K562 (cell line): ENCODE measurements around the gene C20orf96. TPM values are rescaled to one million over a fixed set of nuclear protein-coding genes. Genes with fewer than 3 reads are reported as not detected.

ENCODE experiments used
- ADNP ChIP-seq: fragments of 200-800 bp; sonication (Bioruptor generic); IDR thresholded peaks from 2 replicates; pipeline ENCODE4 v1.6.1; 2016; ENCODE audit warnings: missing genetic modification characterization, missing compliant biosample characterization
- BHLHE40 ChIP-seq: IDR thresholded peaks from 2 replicates; pipeline ENCODE4 v1.6.1; 2011; ENCODE audit warnings: low read length, improper control_type of control experiment
- CBFB ChIP-seq: sonication (generic); formaldehyde crosslinking; IDR thresholded peaks from 2 replicates; pipeline ENCODE4 v1.4.0; 2020; ENCODE audit warnings: mild to moderate bottlenecking, missing genetic modification reagents
- CCNT2 ChIP-seq: IDR thresholded peaks from 2 replicates; pipeline ENCODE4 v1.6.1; 2011; ENCODE audit warnings: borderline replicate concordance, low read depth, mild to moderate bottlenecking, moderate library complexity, mixed read lengths, low read length; ENCODE audit not compliant: insufficient read length; ENCODE audit errors: extremely low read depth
- FOXK1 ChIP-seq: sonication (generic); formaldehyde crosslinking; IDR thresholded peaks from 2 replicates; pipeline ENCODE4 v1.8.0; 2022; ENCODE audit warnings: missing genetic modification reagents, mild to moderate bottlenecking, borderline replicate concordance
- JUN ChIP-seq, 2 experiments: sonication (generic) in 1 of 2; formaldehyde crosslinking in 1 of 2; IDR thresholded peaks; 2 replicates each; pipeline versions ENCODE4 v1.6.1 to v1.8.0; 2012 to 2022; ENCODE audit warnings: borderline replicate concordance in 2 of 2, mild to moderate bottlenecking in 2 of 2, improper control_type of control experiment in 1 of 2, low read depth in 1 of 2, low read length in 1 of 2, missing genetic modification reagents in 1 of 2
- LCOR ChIP-seq: sonication (generic); formaldehyde crosslinking; IDR thresholded peaks from 2 replicates; pipeline ENCODE4 v1.8.0; 2022; ENCODE audit warnings: mild to moderate bottlenecking, missing genetic modification reagents
- MAZ ChIP-seq, 2 experiments: fragments of 450-650 bp in 1 of 2; sonication (generic) in 1 of 2; formaldehyde crosslinking; IDR thresholded peaks in 1 of 2; conservative IDR thresholded peaks in 1 of 2; 2 replicates each; pipeline versions ENCODE4 v1.4.0 to v1.5.0; 2020; ENCODE audit warnings: mild to moderate bottlenecking in 1 of 2, missing genetic modification reagents in 1 of 2
- MEIS2 ChIP-seq: fragments of 450-650 bp; IDR thresholded peaks from 2 replicates; pipeline ENCODE4 v1.6.1; 2014; ENCODE audit warnings: mild to moderate bottlenecking; ENCODE audit not compliant: partially characterized antibody
- NCOA2 ChIP-seq, 2 experiments: fragments of 450-650 bp; IDR thresholded peaks; 2 replicates each; pipeline ENCODE4 v1.6.1; 2018; ENCODE audit warnings: mild to moderate bottlenecking in 2 of 2, moderate library complexity in 1 of 2; ENCODE audit not compliant: partially characterized antibody in 2 of 2
- PCBP1 ChIP-seq: fragments of 200-400 bp; formaldehyde crosslinking; IDR thresholded peaks from 2 replicates; pipeline ENCODE4 v1.6.1; 2018; ENCODE audit warnings: mild to moderate bottlenecking, low read depth, low read length; ENCODE audit not compliant: poor library complexity, severe bottlenecking
- RCOR1 ChIP-seq, 2 experiments: IDR thresholded peaks; 2 replicates each; pipeline ENCODE4 v1.6.1; 2012; ENCODE audit warnings: low read depth in 2 of 2, low read length in 2 of 2, borderline replicate concordance in 1 of 2, improper control_type of control experiment in 1 of 2
- RFX5 ChIP-seq: IDR thresholded peaks from 2 replicates; pipeline ENCODE4 v1.6.1; 2011; ENCODE audit warnings: low read depth, mild to moderate bottlenecking, improper control_type of control experiment, low read length
- RUNX1 ChIP-seq: sonication (generic); IDR thresholded peaks from 2 replicates; pipeline ENCODE4 v1.6.1; 2016; ENCODE audit warnings: antibody characterized with exemption, low read depth
- SIN3B ChIP-seq: fragments of 450-650 bp; IDR thresholded peaks from 2 replicates; pipeline ENCODE4 v1.6.1; 2017; ENCODE audit warnings: low read depth, mild to moderate bottlenecking, moderate library complexity
- TSC22D4 ChIP-seq: fragments of 450-650 bp; IDR thresholded peaks from 2 replicates; pipeline ENCODE4 v1.6.1; 2016; ENCODE audit warnings: missing genetic modification characterization, missing biosample characterization, control low read depth
- YY1 ChIP-seq, 3 experiments: IDR thresholded peaks; 2 replicates each; pipeline ENCODE4 v1.6.1; 2011; ENCODE audit warnings: low read length in 2 of 3, mild to moderate bottlenecking in 2 of 3, moderate library complexity in 2 of 3, borderline replicate concordance in 1 of 3, control low read depth in 1 of 3, low read depth in 1 of 3; ENCODE audit not compliant: insufficient read depth in 3 of 3, insufficient replicate concordance in 2 of 3, control insufficient read depth in 1 of 3, insufficient read length in 1 of 3; ENCODE audit errors: extremely low read depth in 1 of 3
- polyA plus RNA-seq, 8 experiments: library from polyadenylated mRNA; depleted of rRNA in 4 of 8; stranded (reverse) in 5 of 8; unstranded in 3 of 8; fragments of >200 nt; fragmentation: Nextera tagmentation in 2 of 8; fragmentation: Illumina TruSeq in 1 of 8; extraction: Ambion mirVana in 2 of 8; extraction: Trizol in 1 of 8; gene quantifications; 2 replicates each; pipeline versions ENCODE4 v1.2.1 to v1.2.3, GENCODE V29; 2011 to 2014; ENCODE audit warnings: inconsistent platforms in 1 of 8, missing spikeins in 1 of 8
- total RNA-seq, 7 experiments: library from RNA; depleted of rRNA in 6 of 7; stranded (reverse); fragments of >200 nt in 6 of 7; fragmentation: Illumina TruSeq in 2 of 7; extraction: Trizol in 2 of 7; gene quantifications; 2 replicates each; pipeline versions ENCODE4 v1.2.1 to v1.2.3, GENCODE V29; 2011 to 2021; ENCODE audit warnings: low replicate concordance in 1 of 7
- TF ChIP-seq, protein P1 (sequence below): sonication (generic); formaldehyde crosslinking; IDR thresholded peaks from 2 replicates; pipeline ENCODE4 v1.8.0; 2022; ENCODE audit warnings: mild to moderate bottlenecking, missing genetic modification reagents
- TF ChIP-seq, protein P2 (sequence below): fragments of 200-800 bp; sonication (Bioruptor generic); IDR thresholded peaks from 2 replicates; pipeline ENCODE4 v1.6.1; 2016; ENCODE audit warnings: missing genetic modification characterization, missing compliant biosample characterization

The C20orf96 gene
- total and polyA plus RNA-seq, 9 of the 15 experiments (the other 6 are each of a cell fraction or from before 2014, with no cell fraction given): 1.7 to 11.7 (median 4.2) TPM

DNA sequence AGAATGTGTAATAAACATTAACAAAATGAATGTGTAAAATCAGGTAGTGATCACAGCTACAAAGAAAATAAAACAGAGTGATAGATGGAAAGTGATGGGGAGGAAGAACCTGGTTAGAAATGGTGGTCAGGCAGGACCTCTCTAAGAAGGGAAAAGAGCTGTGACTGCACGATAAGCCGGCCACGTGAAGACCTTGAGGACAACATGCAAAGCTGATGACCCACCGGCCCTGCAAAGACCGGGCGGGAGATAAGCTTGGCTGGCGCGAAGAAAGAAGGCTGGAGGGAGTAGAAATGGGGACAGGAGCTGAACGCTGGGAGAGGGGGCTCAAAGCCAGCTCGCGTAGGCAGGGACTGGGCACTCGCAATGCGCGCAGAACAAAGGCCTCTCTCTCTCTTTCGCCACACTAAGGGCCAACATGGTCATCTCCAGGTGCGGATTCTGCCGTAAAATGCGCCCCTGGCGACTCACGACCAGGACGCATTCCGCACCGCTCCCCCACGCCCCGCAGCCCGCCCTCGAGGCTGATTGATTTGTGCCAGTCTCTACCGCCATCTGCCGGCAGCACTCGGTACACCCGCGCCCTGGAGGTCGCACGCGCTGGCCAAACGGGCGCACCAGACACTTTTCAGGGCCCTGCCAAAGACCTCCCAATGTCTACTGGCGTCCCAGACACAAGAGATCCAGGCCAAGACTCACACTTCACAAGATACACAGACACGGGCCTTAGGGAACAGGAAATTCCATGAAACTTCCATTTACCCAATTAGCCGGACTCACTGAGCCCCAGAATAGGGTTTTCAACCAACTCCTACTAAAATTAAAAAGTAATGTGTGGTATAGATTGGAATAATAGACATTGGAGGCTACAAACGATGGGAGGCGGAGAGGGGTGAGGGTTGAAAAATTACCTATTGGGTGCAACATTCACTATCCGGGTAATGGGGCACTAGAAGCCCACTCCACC, 23.7 kb downstream of the C20orf96 start (continued):
- TF ChIP-seq MAZ (CRISPR knock-in tag; conservative IDR thresholded peaks at IDR 0.05 in 1 of 2, IDR thresholded peaks at IDR 0.05 in 1 of 2): peak; percentile 81 to 91
- peak; percentile 47 for TF ChIP-seq MEIS2
- TF ChIP-seq NCOA2 (IDR thresholded peaks at IDR 0.05; ENCODE audit: partially characterized antibody in 2 of 2): no peak
- TF ChIP-seq RCOR1 (IDR thresholded peaks at IDR 0.05; ENCODE audit: borderline replicate concordance in 1 of 2, low read depth in 2 of 2, low read length in 2 of 2): peak in 1 of 2 experiments; percentile 37; a peak in 2 of 4 replicates
- no peak for TF ChIP-seq JUN (IDR thresholded peaks at IDR 0.05; ENCODE audit: borderline replicate concordance, low read depth, low read length)
- TF ChIP-seq JUN (CRISPR knock-in tag; IDR thresholded peaks at IDR 0.05; ENCODE audit: borderline replicate concordance): 0 out of 2 replicates have a peak, but pooled peaks have one; percentile 30
- TF ChIP-seq RFX5: no peak
- no peak for TF ChIP-seq SIN3B
- no peak for TF ChIP-seq PCBP1
- TF ChIP-seq, protein P1, sequence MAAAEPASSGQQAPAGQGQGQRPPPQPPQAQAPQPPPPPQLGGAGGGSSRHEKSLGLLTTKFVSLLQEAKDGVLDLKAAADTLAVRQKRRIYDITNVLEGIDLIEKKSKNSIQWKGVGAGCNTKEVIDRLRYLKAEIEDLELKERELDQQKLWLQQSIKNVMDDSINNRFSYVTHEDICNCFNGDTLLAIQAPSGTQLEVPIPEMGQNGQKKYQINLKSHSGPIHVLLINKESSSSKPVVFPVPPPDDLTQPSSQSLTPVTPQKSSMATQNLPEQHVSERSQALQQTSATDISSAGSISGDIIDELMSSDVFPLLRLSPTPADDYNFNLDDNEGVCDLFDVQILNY: peak; percentile 94
- TF ChIP-seq, protein P2, sequence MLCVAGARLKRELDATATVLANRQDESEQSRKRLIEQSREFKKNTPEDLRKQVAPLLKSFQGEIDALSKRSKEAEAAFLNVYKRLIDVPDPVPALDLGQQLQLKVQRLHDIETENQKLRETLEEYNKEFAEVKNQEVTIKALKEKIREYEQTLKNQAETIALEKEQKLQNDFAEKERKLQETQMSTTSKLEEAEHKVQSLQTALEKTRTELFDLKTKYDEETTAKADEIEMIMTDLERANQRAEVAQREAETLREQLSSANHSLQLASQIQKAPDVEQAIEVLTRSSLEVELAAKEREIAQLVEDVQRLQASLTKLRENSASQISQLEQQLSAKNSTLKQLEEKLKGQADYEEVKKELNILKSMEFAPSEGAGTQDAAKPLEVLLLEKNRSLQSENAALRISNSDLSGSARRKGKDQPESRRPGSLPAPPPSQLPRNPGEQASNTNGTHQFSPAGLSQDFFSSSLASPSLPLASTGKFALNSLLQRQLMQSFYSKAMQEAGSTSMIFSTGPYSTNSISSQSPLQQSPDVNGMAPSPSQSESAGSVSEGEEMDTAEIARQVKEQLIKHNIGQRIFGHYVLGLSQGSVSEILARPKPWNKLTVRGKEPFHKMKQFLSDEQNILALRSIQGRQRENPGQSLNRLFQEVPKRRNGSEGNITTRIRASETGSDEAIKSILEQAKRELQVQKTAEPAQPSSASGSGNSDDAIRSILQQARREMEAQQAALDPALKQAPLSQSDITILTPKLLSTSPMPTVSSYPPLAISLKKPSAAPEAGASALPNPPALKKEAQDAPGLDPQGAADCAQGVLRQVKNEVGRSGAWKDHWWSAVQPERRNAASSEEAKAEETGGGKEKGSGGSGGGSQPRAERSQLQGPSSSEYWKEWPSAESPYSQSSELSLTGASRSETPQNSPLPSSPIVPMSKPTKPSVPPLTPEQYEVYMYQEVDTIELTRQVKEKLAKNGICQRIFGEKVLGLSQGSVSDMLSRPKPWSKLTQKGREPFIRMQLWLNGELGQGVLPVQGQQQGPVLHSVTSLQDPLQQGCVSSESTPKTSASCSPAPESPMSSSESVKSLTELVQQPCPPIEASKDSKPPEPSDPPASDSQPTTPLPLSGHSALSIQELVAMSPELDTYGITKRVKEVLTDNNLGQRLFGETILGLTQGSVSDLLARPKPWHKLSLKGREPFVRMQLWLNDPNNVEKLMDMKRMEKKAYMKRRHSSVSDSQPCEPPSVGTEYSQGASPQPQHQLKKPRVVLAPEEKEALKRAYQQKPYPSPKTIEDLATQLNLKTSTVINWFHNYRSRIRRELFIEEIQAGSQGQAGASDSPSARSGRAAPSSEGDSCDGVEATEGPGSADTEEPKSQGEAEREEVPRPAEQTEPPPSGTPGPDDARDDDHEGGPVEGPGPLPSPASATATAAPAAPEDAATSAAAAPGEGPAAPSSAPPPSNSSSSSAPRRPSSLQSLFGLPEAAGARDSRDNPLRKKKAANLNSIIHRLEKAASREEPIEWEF (CRISPR knock-in tag): no peak
- no peak for TF ChIP-seq ADNP (tag)
- no peak for TF ChIP-seq RUNX1
- TF ChIP-seq CBFB (CRISPR knock-in tag): 0 out of 2 replicates have a peak, but pooled peaks have one; percentile 28
- peak; percentile 34 for TF ChIP-seq CCNT2
- TF ChIP-seq TSC22D4: no peak
- TF ChIP-seq BHLHE40: peak; percentile 68; the same call in 1 of the 2 replicates
- peak; percentile 96 for TF ChIP-seq LCOR
- peak; percentile 98 for TF ChIP-seq FOXK1 (CRISPR knock-in tag)
- peak in 1 of 3 experiments; percentile 55 for TF ChIP-seq YY1 (IDR thresholded peaks at IDR 0.05; ENCODE audit: borderline replicate concordance in 1 of 3, control insufficient read depth in 1 of 3, extremely low read depth in 1 of 3, insufficient read depth in 3 of 3, insufficient read length in 1 of 3, insufficient replicate concordance in 2 of 3, low read depth in 1 of 3, low read length in 2 of 3)
